ENCODE results near the gene PIP4K2A. TPM values are rescaled to one million over a fixed set of nuclear protein-coding genes. Genes with fewer than 3 reads are reported as not detected.

PIP4K2A gene
- total RNA-seq, 1 donor from 2014 or later = 37.6 TPM

DNA sequence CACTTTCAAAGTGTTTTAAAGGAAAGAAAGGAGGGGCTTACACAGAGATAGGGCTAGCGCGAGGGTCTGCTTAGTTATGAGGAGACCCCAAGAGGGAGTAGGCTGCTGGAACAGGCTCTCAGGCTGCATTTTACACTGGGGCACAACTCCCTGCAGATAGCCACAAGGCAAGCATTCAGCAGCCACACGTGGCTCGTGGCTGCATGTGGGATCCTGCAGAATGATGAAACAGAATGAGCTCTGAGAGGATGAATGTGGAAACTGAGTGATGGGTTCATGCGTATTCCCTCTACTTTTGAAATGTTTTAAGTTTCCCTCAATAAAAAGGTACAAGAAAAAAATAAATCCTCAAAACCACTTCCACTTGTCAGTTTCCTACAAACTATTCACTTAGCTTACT is 37.0 kb downstream of the PIP4K2A start:
- no peaks in the 10 kb centered on the region for H3K9me3 Mint-ChIP-seq
- no peaks in the 10 kb centered on the region for H3K27me3 Mint-ChIP-seq (ENCODE audit: low read depth)
- H3K27ac Mint-ChIP-seq = no peak overlapping the region
- no peaks in the 10 kb centered on the region for H3K36me3 Mint-ChIP-seq
- H3K4me1 Mint-ChIP-seq = peaks cover 13% of the 10 kb centered on the region
- no peak for DNase-seq (ENCODE audit: low spot score in 2 of 2, unreplicated experiment in 2 of 2)
- H3K4me3 Mint-ChIP-seq = no peak overlapping the region
- TF ChIP-seq, protein P1, sequence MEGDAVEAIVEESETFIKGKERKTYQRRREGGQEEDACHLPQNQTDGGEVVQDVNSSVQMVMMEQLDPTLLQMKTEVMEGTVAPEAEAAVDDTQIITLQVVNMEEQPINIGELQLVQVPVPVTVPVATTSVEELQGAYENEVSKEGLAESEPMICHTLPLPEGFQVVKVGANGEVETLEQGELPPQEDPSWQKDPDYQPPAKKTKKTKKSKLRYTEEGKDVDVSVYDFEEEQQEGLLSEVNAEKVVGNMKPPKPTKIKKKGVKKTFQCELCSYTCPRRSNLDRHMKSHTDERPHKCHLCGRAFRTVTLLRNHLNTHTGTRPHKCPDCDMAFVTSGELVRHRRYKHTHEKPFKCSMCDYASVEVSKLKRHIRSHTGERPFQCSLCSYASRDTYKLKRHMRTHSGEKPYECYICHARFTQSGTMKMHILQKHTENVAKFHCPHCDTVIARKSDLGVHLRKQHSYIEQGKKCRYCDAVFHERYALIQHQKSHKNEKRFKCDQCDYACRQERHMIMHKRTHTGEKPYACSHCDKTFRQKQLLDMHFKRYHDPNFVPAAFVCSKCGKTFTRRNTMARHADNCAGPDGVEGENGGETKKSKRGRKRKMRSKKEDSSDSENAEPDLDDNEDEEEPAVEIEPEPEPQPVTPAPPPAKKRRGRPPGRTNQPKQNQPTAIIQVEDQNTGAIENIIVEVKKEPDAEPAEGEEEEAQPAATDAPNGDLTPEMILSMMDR (IDR thresholded peaks at IDR 0.05; ENCODE audit: unreplicated experiment) = no peak

DNA sequence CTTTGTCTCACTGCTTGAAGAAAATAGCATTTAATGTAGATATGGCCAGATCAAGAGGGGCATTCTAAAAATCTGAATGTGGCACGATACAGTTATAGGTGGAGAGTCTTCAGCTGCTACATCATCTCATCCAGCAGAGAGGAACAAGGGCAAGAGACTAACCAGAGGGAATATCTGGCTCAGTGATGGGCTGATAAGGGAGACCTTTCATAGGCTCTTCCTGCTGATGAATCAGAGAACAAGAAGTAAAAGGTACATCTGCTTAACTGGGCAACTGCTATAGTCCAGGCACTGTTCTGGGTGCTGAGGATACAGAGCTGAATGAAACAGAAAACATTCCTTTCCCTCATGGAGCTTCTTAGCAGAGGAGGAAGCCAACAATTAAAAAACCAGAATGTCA is 37.9 kb downstream of the PIP4K2A start:
- Mint-ChIP-seq H3K36me3 (no peaks in the 10 kb centered on the region), H3K4me1 (peaks cover 16% of the 10 kb centered on the region), H3K27ac (no peak overlapping the region)

GRCh38 chr10:22674573-22674930 is 39.8 kb downstream of the PIP4K2A start:
- no peak for DNase-seq (ENCODE audit: low spot score in 2 of 2, unreplicated experiment in 2 of 2)
- no peak overlapping the region for H3K4me3 Mint-ChIP-seq
- TF ChIP-seq, protein P1 (IDR thresholded peaks at IDR 0.05; ENCODE audit: unreplicated experiment) = no peak

More for the DNA sequence above, 37.9 kb downstream of the PIP4K2A start:
- Mint-ChIP-seq H3K27me3 (ENCODE audit: low read depth) (no peaks in the 10 kb centered on the region), H3K9me3 (no peaks in the 10 kb centered on the region), H3K4me3 (no peak overlapping the region)
- no peak for DNase-seq (ENCODE audit: low spot score in 2 of 2, unreplicated experiment in 2 of 2)
- TF ChIP-seq, protein P1 (IDR thresholded peaks at IDR 0.05; ENCODE audit: unreplicated experiment) = no peak

GRCh38 chr10:22673785-22674572 is 40.4 kb downstream of the PIP4K2A start:
- peaks cover 19% of the 10 kb centered on the region for H3K4me1 Mint-ChIP-seq

More at GRCh38 chr10:22674573-22674930, 39.8 kb downstream of the PIP4K2A start:
- Mint-ChIP-seq H3K9me3 (no peaks in the 10 kb centered on the region), H3K36me3 (no peaks in the 10 kb centered on the region), H3K4me1 (peaks cover 18% of the 10 kb centered on the region), H3K27ac (no peak overlapping the region), H3K27me3 (ENCODE audit: low read depth) (no peaks in the 10 kb centered on the region)

GRCh38 chr10:22673091-22673392 is 41.3 kb downstream of the PIP4K2A start:
- DNase-seq (ENCODE audit: low spot score in 2 of 2, unreplicated experiment in 2 of 2) = no peak
- TF ChIP-seq, protein P1 (IDR thresholded peaks at IDR 0.05; ENCODE audit: unreplicated experiment) = no peak
- peaks cover 20% of the 10 kb centered on the region for H3K4me1 Mint-ChIP-seq
- no peak overlapping the region for H3K27ac Mint-ChIP-seq
- H3K4me3 Mint-ChIP-seq = no peak overlapping the region
- no peaks in the 10 kb centered on the region for H3K27me3 Mint-ChIP-seq (ENCODE audit: low read depth)
- no peaks in the 10 kb centered on the region for H3K36me3 Mint-ChIP-seq
- H3K9me3 Mint-ChIP-seq = no peaks in the 10 kb centered on the region

More at GRCh38 chr10:22673785-22674572, 40.4 kb downstream of the PIP4K2A start:
- DNase-seq (ENCODE audit: low spot score in 2 of 2, unreplicated experiment in 2 of 2) = no peak
- H3K27ac Mint-ChIP-seq = no peak overlapping the region
- H3K36me3 Mint-ChIP-seq = no peaks in the 10 kb centered on the region
- H3K27me3 Mint-ChIP-seq (ENCODE audit: low read depth) = no peaks in the 10 kb centered on the region
- H3K4me3 Mint-ChIP-seq = no peak overlapping the region
- no peaks in the 10 kb centered on the region for H3K9me3 Mint-ChIP-seq
- TF ChIP-seq, protein P1 (IDR thresholded peaks at IDR 0.05; ENCODE audit: unreplicated experiment) = no peak
